Jurkat, Clone E6-1 (cell line): ENCODE measurements around the gene CRLF3.
"Not testable (repeated sequence)": the region's sequence is repeated elsewhere in the genome, so short reads cannot be mapped to it uniquely, and the experiment has no call there.

Source experiments
- DNase-seq: peaks from one replicate; pipeline ENCODE4 v3.0.0-alpha.2; 2011; ENCODE audit warnings: low read depth, low spot score
- H3K4me3 ChIP-seq: 2 replicates; pipeline ENCODE4 v1.5.1; 2011; ENCODE audit warnings: mild to moderate bottlenecking, low read length, control low read depth, moderate library complexity

Gene CRLF3

GRCh38 chr17:30819971-30820705 lies 4.4 kb downstream of the CRLF3 start:
- no peak overlapping the region for H3K4me3 ChIP-seq
- no peak for DNase-seq

GRCh38 chr17:30816165-30816564 lies 8.3 kb downstream of the CRLF3 start:
- DNase-seq: no peak
- H3K4me3 ChIP-seq: no peak overlapping the region

GRCh38 chr17:30814860-30815259 lies 9.6 kb downstream of the CRLF3 start:
- H3K4me3 ChIP-seq, DNase-seq: not testable (repeated sequence)

GRCh38 chr17:30814236-30814635 lies 10.3 kb downstream of the CRLF3 start:
- not testable (repeated sequence) for DNase-seq, H3K4me3 ChIP-seq

GRCh38 chr17:30812218-30813177 lies 12.0 kb downstream of the CRLF3 start:
- DNase-seq: no peak
- no peak overlapping the region for H3K4me3 ChIP-seq

GRCh38 chr17:30809867-30810266 lies 14.6 kb downstream of the CRLF3 start:
- H3K4me3 ChIP-seq: no peak overlapping the region
- no peak for DNase-seq

GRCh38 chr17:30808785-30809286 lies 15.7 kb downstream of the CRLF3 start:
- peak overlapping the region; percentile 2 for H3K4me3 ChIP-seq
- DNase-seq: peak; percentile 86

GRCh38 chr17:30807896-30808295 lies 16.6 kb downstream of the CRLF3 start:
- DNase-seq: no peak
- no peak overlapping the region for H3K4me3 ChIP-seq

- H3K4me3 ChIP-seq: no peak overlapping the region
- DNase-seq: no peak
Measured at GRCh38 chr17:30805944-30806456, 18.5 kb downstream of the CRLF3 start.

GRCh38 chr17:30801671-30802070 lies 22.8 kb downstream of the CRLF3 start:
- H3K4me3 ChIP-seq: no peak overlapping the region
- DNase-seq: no peak

GRCh38 chr17:30796016-30796415 lies 28.5 kb downstream of the CRLF3 start:
- no peak for DNase-seq
- H3K4me3 ChIP-seq: no peak overlapping the region

- no peak for DNase-seq
- no peak overlapping the region for H3K4me3 ChIP-seq
Measured at GRCh38 chr17:30794372-30794771, 30.1 kb downstream of the CRLF3 start.

GRCh38 chr17:30793282-30793977 lies 31.1 kb downstream of the CRLF3 start:
- DNase-seq: no peak
- H3K4me3 ChIP-seq: no peak overlapping the region

- H3K4me3 ChIP-seq: no peak overlapping the region
- DNase-seq: no peak
Measured at GRCh38 chr17:30790279-30790678, 34.2 kb downstream of the CRLF3 start.

GRCh38 chr17:30788918-30789317 lies 35.6 kb downstream of the CRLF3 start:
- no peak for DNase-seq
- no peak overlapping the region for H3K4me3 ChIP-seq

- DNase-seq: no peak
Measured at GRCh38 chr17:30782206-30782605, 42.3 kb downstream of the CRLF3 start.

GRCh38 chr17:30780343-30780742 lies 44.1 kb downstream of the CRLF3 start:
- DNase-seq: peak; percentile 14
- H3K4me3 ChIP-seq: no peak overlapping the region

More at GRCh38 chr17:30782206-30782605, 42.3 kb downstream of the CRLF3 start:
- H3K4me3 ChIP-seq: no peak overlapping the region

- not testable (repeated sequence) for H3K4me3 ChIP-seq, DNase-seq
Measured at GRCh38 chr17:30768771-30769170, 55.7 kb downstream of the CRLF3 start.
